Naive B cell (primary cell): ENCODE results near the gene HMBS. TPM values are rescaled to one million over a fixed set of nuclear protein-coding genes. Genes with fewer than 3 reads are reported as not detected.

ENCODE experiments used
- ATAC-seq, 2 donors: fragments of 150-1000 bp; cut with Tn5 transposase; 2 replicates each; pipeline ENCODE4 v1.10.0; 2021; ENCODE audit warnings: low read depth in 2 of 2, mild to moderate bottlenecking in 2 of 2, moderate library complexity in 2 of 2
- DNase-seq: peaks from one replicate; pipeline ENCODE4 v3.0.0; 2022
- H3K27ac Mint-ChIP-seq, 6 donors: one replicate each; pipeline ENCODE4 v1.8.0; 2020 to 2022; ENCODE audit warnings: mild to moderate bottlenecking in 6 of 6, mixed read lengths in 6 of 6, moderate library complexity in 5 of 6, inconsistent platforms in 2 of 6
- H3K27me3 Mint-ChIP-seq, 3 donors: one replicate each; pipeline ENCODE4 v1.8.0; 2021 to 2022; ENCODE audit warnings: mixed read lengths in 3 of 3, mild to moderate bottlenecking in 1 of 3
- H3K36me3 Mint-ChIP-seq, 2 donors: one replicate each; pipeline ENCODE4 v1.8.0; 2020 to 2022; ENCODE audit warnings: mixed read lengths in 2 of 2, inconsistent platforms in 1 of 2, mild to moderate bottlenecking in 1 of 2
- H3K4me1 Mint-ChIP-seq, 3 donors: one replicate each; pipeline ENCODE4 v1.8.0; 2020 to 2022; ENCODE audit warnings: mixed read lengths in 3 of 3, inconsistent platforms in 1 of 3, mild to moderate bottlenecking in 1 of 3, moderate library complexity in 1 of 3
- H3K4me3 Mint-ChIP-seq, 8 donors: one replicate each; pipeline ENCODE4 v1.8.0; 2020 to 2022; ENCODE audit warnings: mild to moderate bottlenecking in 8 of 8, mixed read lengths in 8 of 8, moderate library complexity in 8 of 8, inconsistent platforms in 2 of 8
- H3K9me3 Mint-ChIP-seq, 7 donors: one replicate each; pipeline ENCODE4 v1.8.0; 2020 to 2022; ENCODE audit warnings: mixed read lengths in 7 of 7, mild to moderate bottlenecking in 5 of 7, inconsistent platforms in 2 of 7, moderate library complexity in 1 of 7
- polyA plus RNA-seq, 6 donors: library from polyadenylated mRNA; unstranded; fragments of 300-500 nt; fragmentation: Illumina TruSeq; gene quantifications; one replicate each; pipeline ENCODE4 v1.2.3, GENCODE V29; 2021; ENCODE audit warnings: low read depth in 6 of 6

The HMBS gene
- polyA plus RNA-seq, 6 donors from 2014 or later: 11.7 to 26.8 (median 16.4) TPM

GRCh38 chr11:119085437-119085847 is 761 bp downstream of the HMBS start:
- Mint-ChIP-seq H3K27me3 (no peaks in the 10 kb centered on the region), H3K27ac (peak overlapping the region; percentile 66 to 97 (median 90)), H3K4me3 (peak overlapping the region; percentile 88 to 97 (median 96)), H3K4me1 (peaks cover 17 to 34% (median 25%) of the 10 kb centered on the region in 3 donors), H3K36me3 (peaks cover 8 to 20% of the 10 kb centered on the region in 2 donors), H3K9me3 (no peaks in the 10 kb centered on the region)
- no peak for ATAC-seq
- no peak for DNase-seq

- H3K4me3 Mint-ChIP-seq: peak overlapping the region in 3 of 8 donors; percentile 40 to 67 (median 42)
- H3K36me3 Mint-ChIP-seq: peaks cover 0 to 3% of the 10 kb centered on the region in 2 donors
- H3K9me3 Mint-ChIP-seq: no peaks in the 10 kb centered on the region
- DNase-seq (no peak), ATAC-seq (no peak)
- H3K27ac Mint-ChIP-seq: peak overlapping the region in 1 of 6 donors; percentile 94
- no peaks in the 10 kb centered on the region for H3K27me3 Mint-ChIP-seq
- H3K4me1 Mint-ChIP-seq: peaks cover 17 to 39% (median 25%) of the 10 kb centered on the region in 3 donors
These were observed 2.4 kb downstream of the HMBS start for GRCh38 chr11:119087123-119087522.

- Mint-ChIP-seq H3K27me3 (no peaks in the 10 kb centered on the region), H3K4me1 (peaks cover 17 to 46% (median 25%) of the 10 kb centered on the region in 3 donors), H3K4me3 (peak overlapping the region in 2 of 8 donors; percentile 35 to 67), H3K9me3 (no peaks in the 10 kb centered on the region), H3K36me3 (no peaks in the 10 kb centered on the region), H3K27ac (peak overlapping the region in 1 of 6 donors; percentile 94)
- no peak for DNase-seq
- no peak for ATAC-seq
These were observed 3.1 kb downstream of the HMBS start for GRCh38 chr11:119087747-119088241.

DNA sequence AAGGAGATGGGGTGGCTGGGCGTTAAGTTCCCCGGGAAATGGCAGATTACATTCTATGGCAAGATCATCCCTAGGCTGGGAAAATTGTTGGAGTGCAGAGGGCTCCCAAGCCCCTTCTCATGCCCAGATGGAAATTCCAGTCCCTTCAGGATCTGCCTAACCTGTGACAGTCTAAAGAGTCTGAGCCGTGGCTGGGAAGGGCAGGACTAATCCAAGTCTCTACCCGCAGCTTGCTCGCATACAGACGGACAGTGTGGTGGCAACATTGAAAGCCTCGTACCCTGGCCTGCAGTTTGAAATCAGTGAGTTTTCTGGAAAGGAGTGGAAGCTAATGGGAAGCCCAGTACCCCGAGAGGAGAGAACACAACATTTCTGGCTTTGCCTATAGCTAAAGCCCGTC is 3.7 kb downstream of the HMBS start:
- ATAC-seq: no peak

GRCh38 chr11:119089319-119089718 is 4.6 kb downstream of the HMBS start:
- no peak overlapping the region for H3K27ac Mint-ChIP-seq
- H3K36me3 Mint-ChIP-seq: no peaks in the 10 kb centered on the region
- H3K4me3 Mint-ChIP-seq: no peak overlapping the region
- ATAC-seq (no peak), DNase-seq (no peak)
- H3K27me3 Mint-ChIP-seq: no peaks in the 10 kb centered on the region
- peaks cover 20 to 53% (median 37%) of the 10 kb centered on the region in 3 donors for H3K4me1 Mint-ChIP-seq
- no peaks in the 10 kb centered on the region for H3K9me3 Mint-ChIP-seq

More for the DNA sequence above, 3.7 kb downstream of the HMBS start:
- Mint-ChIP-seq H3K27ac (no peak overlapping the region), H3K4me3 (peak overlapping the region in 1 of 8 donors; percentile 20), H3K4me1 (peaks cover 19 to 49% (median 31%) of the 10 kb centered on the region in 3 donors), H3K27me3 (no peaks in the 10 kb centered on the region), H3K9me3 (no peaks in the 10 kb centered on the region), H3K36me3 (no peaks in the 10 kb centered on the region)
- DNase-seq: no peak

GRCh38 chr11:119091178-119091577 is 6.5 kb downstream of the HMBS start:
- H3K27ac Mint-ChIP-seq: no peak overlapping the region
- H3K27me3 Mint-ChIP-seq: no peaks in the 10 kb centered on the region
- H3K4me1 Mint-ChIP-seq: peaks cover 16 to 48% (median 24%) of the 10 kb centered on the region in 3 donors
- peak overlapping the region in 2 of 8 donors; percentile 25 to 44 for H3K4me3 Mint-ChIP-seq
- no peaks in the 10 kb centered on the region for H3K9me3 Mint-ChIP-seq
- no peak for DNase-seq
- no peak for ATAC-seq
- no peaks in the 10 kb centered on the region for H3K36me3 Mint-ChIP-seq

DNA sequence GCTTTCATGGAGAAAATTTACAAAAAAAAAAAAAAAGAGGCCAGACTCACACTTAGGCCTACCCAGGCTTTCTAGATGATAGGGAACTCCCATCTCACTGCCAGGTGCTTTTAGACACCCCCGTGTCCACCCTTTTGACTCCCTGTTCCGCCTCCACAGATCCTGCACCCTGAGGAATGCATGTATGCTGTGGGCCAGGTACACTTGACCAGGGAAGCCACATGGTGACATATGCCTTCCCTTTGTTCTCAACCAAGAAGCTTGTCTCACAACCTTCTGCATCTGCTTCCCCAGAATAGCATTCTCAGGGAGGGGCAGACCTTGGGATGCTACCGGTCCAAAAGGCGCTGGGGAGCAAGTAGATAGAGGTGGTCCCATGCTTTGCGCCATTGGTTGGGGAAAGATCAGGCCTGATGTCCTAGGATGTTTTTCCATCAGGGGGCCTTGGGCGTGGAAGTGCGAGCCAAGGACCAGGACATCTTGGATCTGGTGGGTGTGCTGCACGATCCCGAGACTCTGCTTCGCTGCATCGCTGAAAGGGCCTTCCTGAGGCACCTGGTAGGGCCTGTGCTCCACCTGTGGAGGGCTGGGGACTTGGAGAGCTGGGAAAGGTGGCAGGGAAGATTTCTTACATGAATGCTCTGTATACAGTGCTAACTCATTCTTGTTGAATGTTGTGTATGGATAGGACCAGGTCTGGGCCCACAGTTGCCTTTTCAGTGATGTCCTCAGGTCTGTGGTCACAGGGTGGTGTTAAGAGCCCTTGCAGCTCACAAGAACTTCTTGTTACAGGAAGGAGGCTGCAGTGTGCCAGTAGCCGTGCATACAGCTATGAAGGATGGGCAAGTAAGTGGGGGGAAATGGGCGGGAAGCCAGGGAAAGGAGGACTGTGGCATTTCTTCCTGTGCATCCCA is 7.5 kb downstream of the HMBS start:
- no peaks in the 10 kb centered on the region for H3K9me3 Mint-ChIP-seq
- peak overlapping the region in 3 of 6 donors; percentile 18 to 49 (median 32) for H3K27ac Mint-ChIP-seq
- DNase-seq (no peak), ATAC-seq (no peak)
- peaks cover 21 to 55% (median 30%) of the 10 kb centered on the region in 3 donors for H3K4me1 Mint-ChIP-seq
- peaks cover 0 to under 1% of the 10 kb centered on the region in 2 donors for H3K36me3 Mint-ChIP-seq
- H3K27me3 Mint-ChIP-seq: no peaks in the 10 kb centered on the region
- peak overlapping the region in 3 of 8 donors; percentile 3 to 44 (median 39) for H3K4me3 Mint-ChIP-seq

- H3K4me1 Mint-ChIP-seq: peaks cover 22 to 60% (median 38%) of the 10 kb centered on the region in 3 donors
- H3K27ac Mint-ChIP-seq: peak overlapping the region in 4 of 6 donors; percentile 54 to 83 (median 76)
- H3K36me3 Mint-ChIP-seq: peaks cover 6 to 10% of the 10 kb centered on the region in 2 donors
- DNase-seq (no peak), ATAC-seq (no peak)
- H3K27me3 Mint-ChIP-seq: no peaks in the 10 kb centered on the region
- peak overlapping the region; percentile 42 to 94 (median 88) for H3K4me3 Mint-ChIP-seq
- H3K9me3 Mint-ChIP-seq: no peaks in the 10 kb centered on the region
These were observed 8.5 kb downstream of the HMBS start for GRCh38 chr11:119092880-119093842.

- DNase-seq (peak; percentile 36), ATAC-seq (no peak)
- H3K4me1 Mint-ChIP-seq: peaks cover 26 to 62% (median 45%) of the 10 kb centered on the region in 3 donors
- H3K36me3 Mint-ChIP-seq: peaks cover 7 to 16% of the 10 kb centered on the region in 2 donors
- peak overlapping the region; percentile 83 to 98 (median 96) for H3K27ac Mint-ChIP-seq
- H3K9me3 Mint-ChIP-seq: no peaks in the 10 kb centered on the region
- H3K4me3 Mint-ChIP-seq: peak overlapping the region; percentile 85 to 96 (median 93)
- no peaks in the 10 kb centered on the region for H3K27me3 Mint-ChIP-seq
These were observed 9.5 kb downstream of the HMBS start for GRCh38 chr11:119093942-119094815.

DNA sequence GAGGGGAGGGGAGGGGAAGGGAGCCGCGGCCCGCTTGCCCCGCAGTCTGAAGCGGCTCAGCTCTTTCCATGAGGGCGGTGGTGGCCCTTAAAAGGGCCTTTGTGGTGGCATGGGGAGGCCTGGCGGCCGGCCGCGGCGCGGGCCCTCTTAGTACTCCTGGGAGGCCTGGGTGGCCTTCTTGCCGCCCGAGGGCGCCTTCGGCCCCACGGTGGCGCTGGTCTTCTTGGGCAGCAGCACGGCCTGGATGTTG is 10.1 kb downstream of the HMBS start:
- Mint-ChIP-seq H3K36me3 (peaks cover 7 to 16% of the 10 kb centered on the region in 2 donors), H3K4me3 (peak overlapping the region; percentile 85 to 96 (median 93)), H3K4me1 (peaks cover 27 to 61% (median 44%) of the 10 kb centered on the region in 3 donors), H3K9me3 (no peaks in the 10 kb centered on the region), H3K27me3 (no peaks in the 10 kb centered on the region), H3K27ac (peak overlapping the region; percentile 83 to 98 (median 96))
- ATAC-seq (peak; percentile 34 to 46), DNase-seq (no peak)

DNA sequence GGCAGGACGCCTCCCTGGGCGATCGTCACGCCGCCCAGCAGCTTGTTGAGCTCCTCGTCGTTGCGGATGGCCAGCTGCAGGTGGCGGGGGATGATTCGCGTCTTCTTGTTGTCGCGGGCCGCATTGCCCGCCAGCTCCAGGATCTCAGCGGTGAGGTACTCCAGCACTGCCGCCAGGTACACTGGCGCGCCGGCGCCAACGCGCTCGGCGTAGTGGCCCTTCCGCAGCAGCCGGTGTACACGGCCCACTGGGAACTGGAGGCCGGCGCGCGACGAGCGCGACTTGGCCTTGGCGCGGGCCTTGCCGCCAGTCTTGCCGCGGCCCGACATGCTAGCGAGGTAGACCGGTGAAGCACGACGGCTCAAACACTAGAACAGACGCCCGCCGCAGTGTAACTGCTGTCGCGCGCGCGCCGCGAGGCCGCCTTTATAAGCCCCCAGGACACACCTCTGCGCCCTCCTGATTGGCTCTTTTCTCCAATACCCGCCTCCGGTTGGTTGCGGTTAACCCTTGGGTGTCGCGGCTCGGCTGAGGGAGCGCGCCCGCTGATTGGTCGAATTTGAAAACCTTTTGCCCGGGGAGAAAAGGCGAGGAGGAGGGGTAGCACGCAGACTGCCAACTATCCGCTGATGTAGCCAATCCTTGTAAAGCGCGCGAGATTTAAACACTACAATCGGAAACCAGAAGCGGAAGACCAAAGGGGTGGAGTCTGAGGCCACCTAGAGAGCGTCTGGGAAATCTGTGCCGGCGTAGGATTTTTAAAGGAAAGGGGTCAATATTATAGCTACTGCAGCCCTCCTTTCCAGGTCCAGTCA is 10.6 kb downstream of the HMBS start:
- H3K9me3 Mint-ChIP-seq: no peaks in the 10 kb centered on the region
- ATAC-seq (peak; percentile 85), DNase-seq (peak; percentile 99)
- H3K36me3 Mint-ChIP-seq: peaks cover 7 to 16% of the 10 kb centered on the region in 2 donors
- H3K27me3 Mint-ChIP-seq: no peaks in the 10 kb centered on the region
- H3K4me1 Mint-ChIP-seq: peaks cover 28 to 61% (median 44%) of the 10 kb centered on the region in 3 donors
- H3K4me3 Mint-ChIP-seq: peak overlapping the region; percentile 85 to 96 (median 93)
- H3K27ac Mint-ChIP-seq: peak overlapping the region; percentile 83 to 98 (median 96)
